SK-N-SH (cell line): ENCODE data around the gene RADIL. TPM values are rescaled to one million over a fixed set of nuclear protein-coding genes. Genes with fewer than 3 reads are reported as not detected.
"Not testable (repeated sequence)": the region's sequence is repeated elsewhere in the genome, so short reads cannot be mapped to it uniquely, and the experiment has no call there.

ENCODE experiments used
- CTCF ChIA-PET: fragments of 300-600, 350-600 bp; formaldehyde crosslinking; extraction: SDS; loops from one replicate; lab custom pipeline; 2021; lab: Yijun Ruan, JAX
- POLR2A ChIA-PET: fragments of 350-600 bp; sonication (Branson Sonifier 250); formaldehyde crosslinking; extraction: SDS; loops from one replicate; lab custom pipeline; 2020; ENCODE audit warnings: antibody characterized with exemption, inconsistent platforms; lab: Yijun Ruan, JAX
- DNase-seq: peaks from one replicate; pipeline ENCODE4 v3.0.0; 2012
- H2AFZ ChIP-seq: fragments of 200-600 bp; sonication (generic); 2 replicates; pipeline ENCODE4 v1.8.1; 2016; ENCODE audit warnings: antibody characterized with exemption, mild to moderate bottlenecking, low read depth
- H3F3A ChIP-seq: fragments of 200-600 bp; sonication (generic); replicated peaks from 2 replicates; pipeline ENCODE3; 2016; ENCODE audit warnings: antibody characterized with exemption, mild to moderate bottlenecking; ENCODE audit not compliant: insufficient read depth
- H3K27ac ChIP-seq, 2 experiments: fragments of 200-500 bp in 1 of 2; fragments of 200-600 bp in 1 of 2; sonication (Bioruptor generic) in 1 of 2; sonication (generic), shearing (Covaris generic) in 1 of 2; 2 replicates each; pipeline versions ENCODE4 v1.5.1 to v1.6.1; 2014 to 2016; ENCODE audit warnings: low read depth in 2 of 2, inconsistent platforms in 1 of 2, low read length in 1 of 2, mild to moderate bottlenecking in 1 of 2, mixed read lengths in 1 of 2
- H3K27me3 ChIP-seq: fragments of 200-600 bp; sonication (generic), shearing (Covaris generic); 2 replicates; pipeline ENCODE4 v1.6.1; 2016; ENCODE audit warnings: mixed run types; ENCODE audit not compliant: insufficient read depth
- H3K36me3 ChIP-seq, 2 experiments: fragments of 200-500 bp in 1 of 2; fragments of 200-600 bp in 1 of 2; sonication (Bioruptor generic) in 1 of 2; sonication (generic) in 1 of 2; replicated peaks in 1 of 2; 2 replicates each; pipeline versions ENCODE3 to v1.5.1; 2014 to 2016; ENCODE audit warnings: low read length in 1 of 2, mild to moderate bottlenecking in 1 of 2; ENCODE audit not compliant: insufficient read depth in 2 of 2, control insufficient read depth in 1 of 2
- H3K4me1 ChIP-seq, 2 experiments: fragments of 200-500 bp in 1 of 2; fragments of 200-600 bp in 1 of 2; sonication (Bioruptor generic) in 1 of 2; sonication (generic), shearing (Covaris generic) in 1 of 2; 2 replicates each; pipeline versions ENCODE4 v1.5.1 to v1.6.1; 2014 to 2016; ENCODE audit warnings: low read depth in 1 of 2, low read length in 1 of 2, mixed run types in 1 of 2; ENCODE audit not compliant: insufficient read depth in 2 of 2, control insufficient read depth in 1 of 2
- H3K4me2 ChIP-seq: fragments of 200-600 bp; sonication (generic), shearing (Covaris generic); 2 replicates; pipeline ENCODE4 v1.6.1; 2017; ENCODE audit warnings: mixed run types
- H3K4me3 ChIP-seq, 2 experiments: fragments of 200-500 bp in 1 of 2; fragments of 200-600 bp in 1 of 2; sonication (Bioruptor generic) in 1 of 2; sonication (generic), shearing (Covaris generic) in 1 of 2; 2 replicates each; pipeline versions ENCODE4 v1.5.1 to v1.8.1; 2014 to 2016; ENCODE audit warnings: low read depth in 2 of 2, inconsistent platforms in 1 of 2, low read length in 1 of 2, mild to moderate bottlenecking in 1 of 2, mixed read lengths in 1 of 2, moderate library complexity in 1 of 2
- H3K79me2 ChIP-seq: fragments of 200-600 bp; sonication (generic); 2 replicates; pipeline ENCODE4 v1.8.1; 2017; ENCODE audit warnings: mild to moderate bottlenecking; ENCODE audit not compliant: insufficient read depth
- H3K9ac ChIP-seq: fragments of 200-600 bp; sonication (generic); 2 replicates; pipeline ENCODE4 v1.6.1; 2017; ENCODE audit warnings: mixed run types
- H3K9me2 ChIP-seq: fragments of 200-600 bp; sonication (generic); 2 replicates; pipeline ENCODE4 v1.6.1; 2017; ENCODE audit warnings: mixed run types
- H3K9me3 ChIP-seq: fragments of 200-600 bp; sonication (generic); 2 replicates; pipeline ENCODE4 v1.6.1; 2017; ENCODE audit warnings: mixed run types, mild to moderate bottlenecking, moderate library complexity
- H4K20me1 ChIP-seq: fragments of 200-600 bp; sonication (generic); 2 replicates; pipeline ENCODE4 v1.6.1; 2017; ENCODE audit warnings: mild to moderate bottlenecking, mixed run types; ENCODE audit not compliant: insufficient read depth
- CHD2 ChIP-seq: fragments of 150-350 bp; IDR thresholded peaks from 2 replicates; pipeline ENCODE4 v1.6.1; 2018; ENCODE audit warnings: low read length; ENCODE audit not compliant: partially characterized antibody
- EP300 ChIP-seq, 2 experiments: IDR thresholded peaks; 2 replicates each; pipeline versions ENCODE4 v1.4.0 to v1.6.1; 2012; ENCODE audit warnings: borderline replicate concordance in 1 of 2, low read depth in 1 of 2, low read length in 1 of 2
- EZH2phosphoT487 ChIP-seq: fragments of 200-600 bp; sonication (generic); IDR thresholded peaks from 2 replicates; pipeline ENCODE4 v1.6.1; 2017; ENCODE audit warnings: low read depth, mixed run types, mild to moderate bottlenecking, antibody characterized with exemption, moderate library complexity, borderline replicate concordance
- FOXM1 ChIP-seq: IDR thresholded peaks from 2 replicates; pipeline ENCODE4 v1.4.0; 2012; ENCODE audit warnings: low read depth, mild to moderate bottlenecking
- RXRA ChIP-seq: IDR thresholded peaks from 2 replicates; pipeline ENCODE4 v1.4.0; 2012; ENCODE audit warnings: low read depth, mild to moderate bottlenecking, borderline replicate concordance
- TAF1 ChIP-seq: IDR thresholded peaks from 2 replicates; pipeline ENCODE4 v1.6.1; 2012; ENCODE audit warnings: low read depth, mild to moderate bottlenecking, low read length, moderate library complexity, borderline replicate concordance
- WGBS: methylation state at CpG from one replicate; pipeline ENCODE4 v1.1.6; 2017; ENCODE audit warnings: low lambda C conversion rate; 5-methylcytosine and 5-hydroxymethylcytosine counted together
- polyA plus RNA-seq, 3 experiments: library from polyadenylated mRNA; depleted of rRNA; stranded (reverse); fragments of >200 nt; gene quantifications; 2 replicates each; pipeline ENCODE4 v1.2.3, GENCODE V29; 2012
- TF ChIP-seq, protein P1 (sequence below): IDR thresholded peaks from 2 replicates; pipeline ENCODE4 v1.4.0; 2012; ENCODE audit warnings: low read depth, borderline replicate concordance
- TF ChIP-seq, protein P2 (sequence below): IDR thresholded peaks from 2 replicates; pipeline ENCODE4; 2012
- TF ChIP-seq, protein P3 (sequence below): fragments of 200-600 bp; sonication (generic); IDR thresholded peaks from 2 replicates; pipeline ENCODE4 v1.6.1; 2017; ENCODE audit warnings: antibody characterized with exemption, mild to moderate bottlenecking, moderate library complexity
- TF ChIP-seq, protein P4 (sequence below): IDR thresholded peaks from 2 replicates; pipeline ENCODE4 v1.4.0; 2012; ENCODE audit warnings: low read depth
- TF ChIP-seq, protein P5 (sequence below): fragments of 150-350 bp; IDR thresholded peaks from 2 replicates; pipeline ENCODE4 v1.6.1; 2016; ENCODE audit warnings: mild to moderate bottlenecking, low read depth, low read length
- TF ChIP-seq, protein P6 (sequence below): fragments of 150-350 bp; IDR thresholded peaks from 2 replicates; pipeline ENCODE4 v1.6.1; 2017; ENCODE audit warnings: antibody characterized with exemption, low read length, low read depth, borderline replicate concordance

Gene RADIL
- polyA plus RNA-seq, 1 of the 3 experiments (the other 2 are of a cell fraction) = 4.3 TPM

DNA sequence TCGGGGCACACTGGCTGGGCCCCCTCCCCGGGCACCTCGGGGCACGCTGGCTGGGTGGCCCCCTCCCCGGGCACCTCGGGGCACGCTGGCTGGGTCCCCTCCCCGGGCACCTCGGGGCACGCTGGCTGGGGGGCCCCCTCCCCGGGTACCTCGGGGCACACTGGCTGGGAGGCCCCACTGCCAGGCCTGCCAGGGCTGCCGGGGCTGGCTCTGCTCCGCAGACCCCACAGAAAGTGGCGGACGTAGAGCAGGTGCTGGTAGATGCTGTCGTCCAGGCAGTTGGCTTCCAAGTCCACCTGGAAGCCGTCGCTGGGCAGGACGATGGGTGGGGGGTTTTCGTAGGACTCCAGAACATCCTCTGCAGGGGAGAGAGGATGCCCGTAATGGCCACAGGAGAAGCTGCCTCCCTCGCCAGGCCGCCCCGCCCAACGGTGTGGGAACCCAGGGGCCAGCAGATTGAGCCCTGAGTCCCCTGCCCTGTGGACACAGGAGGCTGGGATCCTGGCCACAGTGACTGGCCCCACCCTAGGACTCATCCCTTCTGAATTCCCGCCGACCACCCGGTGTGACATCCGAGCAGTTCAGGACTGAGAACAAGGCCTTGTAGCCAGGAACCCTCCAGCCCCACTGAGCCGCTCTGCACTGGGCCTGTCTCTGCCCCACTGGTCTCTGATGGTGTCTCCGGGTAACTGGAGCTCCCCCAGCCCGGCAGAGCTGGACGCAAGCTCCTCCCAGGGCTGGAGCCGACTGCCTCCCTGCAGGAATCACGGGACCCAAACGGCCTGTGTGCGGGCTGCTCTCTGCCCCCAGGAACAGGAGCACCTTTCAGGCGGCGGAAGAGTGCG, 79.9 kb downstream of the RADIL start:
- no peak overlapping the region for H3K27ac ChIP-seq
- H3K4me2 ChIP-seq = no peak overlapping the region
- H3K9me3 ChIP-seq = no peaks in the 10 kb centered on the region
- H3F3A ChIP-seq = peaks cover 3% of the 10 kb centered on the region
- no peaks in the 10 kb centered on the region for H3K36me3 ChIP-seq
- CTCF ChIA-PET = interaction anchor here (0.5 to 3.4 kb wide), 2 partner anchors 79 to 592 kb away, joined by 3 to 11 read pairs; partner anchors contain the start of gene RADIL
- TF ChIP-seq, protein P1, sequence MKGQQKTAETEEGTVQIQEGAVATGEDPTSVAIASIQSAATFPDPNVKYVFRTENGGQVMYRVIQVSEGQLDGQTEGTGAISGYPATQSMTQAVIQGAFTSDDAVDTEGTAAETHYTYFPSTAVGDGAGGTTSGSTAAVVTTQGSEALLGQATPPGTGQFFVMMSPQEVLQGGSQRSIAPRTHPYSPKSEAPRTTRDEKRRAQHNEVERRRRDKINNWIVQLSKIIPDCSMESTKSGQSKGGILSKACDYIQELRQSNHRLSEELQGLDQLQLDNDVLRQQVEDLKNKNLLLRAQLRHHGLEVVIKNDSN = no peak
- TF ChIP-seq FOXM1 = no peak
- TF ChIP-seq, protein P2, sequence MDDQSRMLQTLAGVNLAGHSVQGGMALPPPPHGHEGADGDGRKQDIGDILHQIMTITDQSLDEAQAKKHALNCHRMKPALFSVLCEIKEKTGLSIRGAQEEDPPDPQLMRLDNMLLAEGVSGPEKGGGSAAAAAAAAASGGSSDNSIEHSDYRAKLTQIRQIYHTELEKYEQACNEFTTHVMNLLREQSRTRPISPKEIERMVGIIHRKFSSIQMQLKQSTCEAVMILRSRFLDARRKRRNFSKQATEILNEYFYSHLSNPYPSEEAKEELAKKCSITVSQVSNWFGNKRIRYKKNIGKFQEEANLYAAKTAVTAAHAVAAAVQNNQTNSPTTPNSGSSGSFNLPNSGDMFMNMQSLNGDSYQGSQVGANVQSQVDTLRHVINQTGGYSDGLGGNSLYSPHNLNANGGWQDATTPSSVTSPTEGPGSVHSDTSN = no peak
- no peaks in the 10 kb centered on the region for H4K20me1 ChIP-seq
- POLR2A ChIA-PET = no interaction called here
- no peak for DNase-seq
- no peaks in the 10 kb centered on the region for H3K79me2 ChIP-seq
- H3K9me2 ChIP-seq = no peaks in the 10 kb centered on the region
- WGBS = 86% methylated on average over 24 of the region's 41 CpGs
- no peaks in the 10 kb centered on the region for H3K27me3 ChIP-seq
- H2AFZ ChIP-seq = no peak overlapping the region
- peaks cover 0 to 3% of the 10 kb centered on the region in 2 experiments; a peak in 1 of 4 replicates for H3K4me1 ChIP-seq
- no peak overlapping the region for H3K4me3 ChIP-seq
- H3K9ac ChIP-seq = no peak overlapping the region

DNA sequence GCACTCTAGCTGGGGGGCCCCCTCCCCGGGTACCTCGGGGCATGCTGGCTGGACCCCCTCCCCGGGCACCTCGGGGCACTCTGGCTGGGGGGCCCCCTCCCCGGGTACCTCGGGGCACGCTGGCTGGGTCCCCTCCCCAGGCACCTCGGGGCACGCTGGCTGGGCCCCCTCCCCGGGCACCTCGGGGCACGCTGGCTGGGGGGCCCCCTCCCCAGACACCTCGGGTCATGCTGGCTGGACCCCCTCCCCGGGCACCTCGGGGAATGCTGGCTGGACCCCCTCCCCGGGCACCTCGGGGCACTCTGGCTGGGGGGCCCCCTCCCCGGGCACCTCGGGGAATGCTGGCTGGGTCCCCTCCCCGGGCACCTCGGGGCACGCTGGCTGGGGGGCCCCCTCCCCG, 80.9 kb downstream of the RADIL start:
- not testable (repeated sequence) for H3K4me3 ChIP-seq
- CTCF ChIA-PET = interaction anchor here (0.7 to 1.3 kb wide), 3 partner anchors 11 to 282 kb away, joined by 3 to 5 read pairs (median 4); no protein-coding TSS in a partner anchor

DNA sequence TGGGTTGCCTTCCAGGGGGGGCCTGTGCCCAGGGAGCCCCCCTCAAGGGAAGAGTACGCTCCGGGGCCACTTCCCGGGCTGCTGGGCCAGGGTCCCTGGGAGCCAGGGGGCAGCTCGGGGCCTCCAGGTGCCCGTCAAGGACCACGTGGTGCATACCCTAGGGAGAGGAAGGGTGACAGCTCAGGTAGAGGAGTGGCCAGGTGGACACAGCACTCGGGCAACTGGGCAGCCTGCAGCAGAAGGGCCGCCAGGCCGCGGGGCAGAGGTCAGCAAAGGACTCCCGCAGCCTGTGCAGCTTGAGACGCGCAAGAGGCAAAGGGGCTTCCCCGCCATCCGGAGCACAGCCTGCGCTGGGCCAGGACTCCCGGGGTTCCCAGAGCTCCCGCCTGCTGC, 81.7 kb downstream of the RADIL start:
- Histone ChIP-seq H3F3A (no peaks in the 10 kb centered on the region), H3K9me3 (no peaks in the 10 kb centered on the region), H3K27ac (no peak overlapping the region), H2AFZ (no peak overlapping the region), H3K4me1 (peaks cover 0 to 9% of the 10 kb centered on the region in 2 experiments; a peak in 1 of 4 replicates), H3K9ac (no peak overlapping the region), H3K4me3 (no peak overlapping the region), H3K36me3 (no peaks in the 10 kb centered on the region), H3K79me2 (no peaks in the 10 kb centered on the region), H3K4me2 (no peak overlapping the region), H4K20me1 (no peaks in the 10 kb centered on the region), H3K9me2 (no peaks in the 10 kb centered on the region), H3K27me3 (no peaks in the 10 kb centered on the region)
- DNase-seq = no peak
- ChIA-PET CTCF (interaction anchor here (0.7 to 1.5 kb wide), 4 partner anchors 10 to 283 kb away, joined by 3 to 5 read pairs (median 4); no protein-coding TSS in a partner anchor), POLR2A (no interaction called here)
- 100% methylated on average over 2 of the region's 18 CpGs for WGBS
- TF ChIP-seq, protein P3, sequence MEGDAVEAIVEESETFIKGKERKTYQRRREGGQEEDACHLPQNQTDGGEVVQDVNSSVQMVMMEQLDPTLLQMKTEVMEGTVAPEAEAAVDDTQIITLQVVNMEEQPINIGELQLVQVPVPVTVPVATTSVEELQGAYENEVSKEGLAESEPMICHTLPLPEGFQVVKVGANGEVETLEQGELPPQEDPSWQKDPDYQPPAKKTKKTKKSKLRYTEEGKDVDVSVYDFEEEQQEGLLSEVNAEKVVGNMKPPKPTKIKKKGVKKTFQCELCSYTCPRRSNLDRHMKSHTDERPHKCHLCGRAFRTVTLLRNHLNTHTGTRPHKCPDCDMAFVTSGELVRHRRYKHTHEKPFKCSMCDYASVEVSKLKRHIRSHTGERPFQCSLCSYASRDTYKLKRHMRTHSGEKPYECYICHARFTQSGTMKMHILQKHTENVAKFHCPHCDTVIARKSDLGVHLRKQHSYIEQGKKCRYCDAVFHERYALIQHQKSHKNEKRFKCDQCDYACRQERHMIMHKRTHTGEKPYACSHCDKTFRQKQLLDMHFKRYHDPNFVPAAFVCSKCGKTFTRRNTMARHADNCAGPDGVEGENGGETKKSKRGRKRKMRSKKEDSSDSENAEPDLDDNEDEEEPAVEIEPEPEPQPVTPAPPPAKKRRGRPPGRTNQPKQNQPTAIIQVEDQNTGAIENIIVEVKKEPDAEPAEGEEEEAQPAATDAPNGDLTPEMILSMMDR = no peak
- TF ChIP-seq, protein P4, sequence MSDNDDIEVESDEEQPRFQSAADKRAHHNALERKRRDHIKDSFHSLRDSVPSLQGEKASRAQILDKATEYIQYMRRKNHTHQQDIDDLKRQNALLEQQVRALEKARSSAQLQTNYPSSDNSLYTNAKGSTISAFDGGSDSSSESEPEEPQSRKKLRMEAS = no peak
- no peak for TF ChIP-seq EZH2phosphoT487
- TF ChIP-seq, protein P5, sequence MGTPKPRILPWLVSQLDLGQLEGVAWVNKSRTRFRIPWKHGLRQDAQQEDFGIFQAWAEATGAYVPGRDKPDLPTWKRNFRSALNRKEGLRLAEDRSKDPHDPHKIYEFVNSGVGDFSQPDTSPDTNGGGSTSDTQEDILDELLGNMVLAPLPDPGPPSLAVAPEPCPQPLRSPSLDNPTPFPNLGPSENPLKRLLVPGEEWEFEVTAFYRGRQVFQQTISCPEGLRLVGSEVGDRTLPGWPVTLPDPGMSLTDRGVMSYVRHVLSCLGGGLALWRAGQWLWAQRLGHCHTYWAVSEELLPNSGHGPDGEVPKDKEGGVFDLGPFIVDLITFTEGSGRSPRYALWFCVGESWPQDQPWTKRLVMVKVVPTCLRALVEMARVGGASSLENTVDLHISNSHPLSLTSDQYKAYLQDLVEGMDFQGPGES = no peak
- TF ChIP-seq, protein P6, sequence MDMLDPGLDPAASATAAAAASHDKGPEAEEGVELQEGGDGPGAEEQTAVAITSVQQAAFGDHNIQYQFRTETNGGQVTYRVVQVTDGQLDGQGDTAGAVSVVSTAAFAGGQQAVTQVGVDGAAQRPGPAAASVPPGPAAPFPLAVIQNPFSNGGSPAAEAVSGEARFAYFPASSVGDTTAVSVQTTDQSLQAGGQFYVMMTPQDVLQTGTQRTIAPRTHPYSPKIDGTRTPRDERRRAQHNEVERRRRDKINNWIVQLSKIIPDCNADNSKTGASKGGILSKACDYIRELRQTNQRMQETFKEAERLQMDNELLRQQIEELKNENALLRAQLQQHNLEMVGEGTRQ = no peak
- TF ChIP-seq TAF1 = no peak
- no peak for TF ChIP-seq RXRA
- TF ChIP-seq EP300 (IDR thresholded peaks at IDR 0.05; ENCODE audit: borderline replicate concordance in 1 of 2, low read depth in 1 of 2, low read length in 1 of 2) = no peak
- TF ChIP-seq CHD2 = no peak

More for the DNA sequence above, 80.9 kb downstream of the RADIL start:
- H3K9me2 ChIP-seq, POLR2A ChIA-PET, H3K36me3 ChIP-seq, H4K20me1 ChIP-seq, H3F3A ChIP-seq, H2AFZ ChIP-seq, H3K4me2 ChIP-seq, H3K27me3 ChIP-seq, H3K9me3 ChIP-seq, H3K9ac ChIP-seq, H3K79me2 ChIP-seq, DNase-seq, H3K4me1 ChIP-seq, H3K27ac ChIP-seq: not testable (repeated sequence)
- WGBS = 58% methylated on average over 10 of the region's 23 CpGs
